ENCODE results near the gene DAB1.

DNA sequence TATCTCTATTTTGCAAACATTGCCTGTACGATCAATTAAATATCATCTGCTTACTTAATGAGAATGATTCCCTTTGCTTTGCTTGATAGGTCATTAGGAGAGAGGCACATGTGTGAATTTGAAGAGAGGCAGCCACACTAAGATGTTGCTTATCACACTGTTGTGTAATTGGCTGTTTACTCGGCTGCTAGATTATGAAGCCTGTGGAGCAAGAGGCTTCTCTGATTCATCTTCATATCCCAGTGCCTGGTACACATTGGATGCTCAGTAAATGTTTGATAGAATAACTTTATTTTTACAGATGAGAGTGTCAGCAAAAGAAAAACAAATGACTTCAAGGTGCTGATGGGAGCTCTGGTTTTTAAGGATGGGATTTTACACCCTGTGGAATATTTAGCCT, 301.8 kb downstream of the DAB1 start:
- no peak for TF ChIP-seq POLR2A (IDR thresholded peaks at IDR 0.05)
- TF ChIP-seq, protein P1, sequence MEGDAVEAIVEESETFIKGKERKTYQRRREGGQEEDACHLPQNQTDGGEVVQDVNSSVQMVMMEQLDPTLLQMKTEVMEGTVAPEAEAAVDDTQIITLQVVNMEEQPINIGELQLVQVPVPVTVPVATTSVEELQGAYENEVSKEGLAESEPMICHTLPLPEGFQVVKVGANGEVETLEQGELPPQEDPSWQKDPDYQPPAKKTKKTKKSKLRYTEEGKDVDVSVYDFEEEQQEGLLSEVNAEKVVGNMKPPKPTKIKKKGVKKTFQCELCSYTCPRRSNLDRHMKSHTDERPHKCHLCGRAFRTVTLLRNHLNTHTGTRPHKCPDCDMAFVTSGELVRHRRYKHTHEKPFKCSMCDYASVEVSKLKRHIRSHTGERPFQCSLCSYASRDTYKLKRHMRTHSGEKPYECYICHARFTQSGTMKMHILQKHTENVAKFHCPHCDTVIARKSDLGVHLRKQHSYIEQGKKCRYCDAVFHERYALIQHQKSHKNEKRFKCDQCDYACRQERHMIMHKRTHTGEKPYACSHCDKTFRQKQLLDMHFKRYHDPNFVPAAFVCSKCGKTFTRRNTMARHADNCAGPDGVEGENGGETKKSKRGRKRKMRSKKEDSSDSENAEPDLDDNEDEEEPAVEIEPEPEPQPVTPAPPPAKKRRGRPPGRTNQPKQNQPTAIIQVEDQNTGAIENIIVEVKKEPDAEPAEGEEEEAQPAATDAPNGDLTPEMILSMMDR (IDR thresholded peaks at IDR 0.05 in 4 of 5, conservative IDR thresholded peaks at IDR 0.05 in 1 of 5): no peak
